ENCODE measurements around the gene UPP1. TPM values are rescaled to one million over a fixed set of nuclear protein-coding genes. Genes with fewer than 3 reads are reported as not detected.

Gene UPP1
- total RNA-seq (2014; rRNA removed; shearing (Covaris generic)) (7.0 and 9.1 TPM in 2 replicates), total RNA-seq (2022) (1.8 and 2.1 TPM in 2 replicates), Bru-seq, nascent RNA (percentile 31 among the genes with signal in this experiment), BruChase-seq, experiment 1, labeled RNA remaining after a 6-hour chase (percentile 28 among the genes with signal in this experiment), BruChase-seq, experiment 2, labeled RNA remaining after a 2-hour chase (percentile 24 among the genes with signal in this experiment)
- long read RNA-seq, partial matches to known transcripts = 0 of 2 reads
- long read RNA-seq, other reads (novel, unspliced or antisense) = 1 of 2 reads

- H2AFZ ChIP-seq (ENCODE audit: low read length) = peak within 1 kb of the TSS; percentile 88
- no peaks in the 10 kb centered on the region for H3K36me3 ChIP-seq (ENCODE audit: insufficient read depth, low read length)
- H3K9me3 ChIP-seq (ENCODE audit: low read length) = no peaks in the 10 kb centered on the region
- no TSS peak for BruUV-seq (replicated peaks)
- H3K4me1 ChIP-seq (ENCODE audit: insufficient read depth, low read length, poor library complexity, severe bottlenecking) = peaks cover 31% of the 10 kb centered on the region
- peak within 1 kb of the TSS; percentile 96 for H3K4me2 ChIP-seq (ENCODE audit: low read length)
- no peaks in the 10 kb centered on the region for H4K20me1 ChIP-seq (ENCODE audit: insufficient read depth, low read length)
- intact Hi-C loops (cut with micrococcal nuclease; ENCODE audit: unreplicated experiment) = no loop called here
- H3K9me2 ChIP-seq (ENCODE audit: insufficient read depth, low read length) = no peaks in the 10 kb centered on the region
- no peaks in the 10 kb centered on the region for H3K79me2 ChIP-seq (ENCODE audit: insufficient read depth, low read depth, low read length)
- TF ChIP-seq CTCF (conservative IDR thresholded peaks at IDR 0.05; ENCODE audit: low read length) (no peak), EZH2phosphoT487 (IDR thresholded peaks at IDR 0.05; ENCODE audit: borderline replicate concordance, low read depth, low read length) (no peak)
- peak within 1 kb of the TSS; percentile 70 for H3K4me3 ChIP-seq (ENCODE audit: low read depth, low read length, poor library complexity, severe bottlenecking)
- POLR2A ChIA-PET = no interaction called here
- peak within 1 kb of the TSS; percentile 24 for H3K27ac ChIP-seq (ENCODE audit: low read depth, low read length, poor library complexity, severe bottlenecking)
- peak; percentile 76 for DNase-seq (ENCODE audit: low spot score)
- CTCF ChIA-PET (ENCODE audit: unreplicated experiment) = no interaction called here
Measured at GRCh38 chr7:48089046-48090003, at the start of gene UPP1. Gene UPP1, plus strand, starts transcription at chr7:48089265. Its CDS starts 5,519 bp downstream, at chr7:48094784.

- no peak overlapping the region for H3K4me3 ChIP-seq (ENCODE audit: low read depth, low read length, poor library complexity, severe bottlenecking)
- ChIA-PET POLR2A (interaction anchor here (0.6 to 1.3 kb wide), 4 partner anchors 8 to 74 kb away, joined by 3 to 4 read pairs (median 3); no protein-coding TSS in a partner anchor), CTCF (ENCODE audit: unreplicated experiment) (no interaction called here)
- intact Hi-C loops (cut with micrococcal nuclease; ENCODE audit: unreplicated experiment) = no loop called here
- no peak overlapping the region for H3K4me2 ChIP-seq (ENCODE audit: low read length)
- H2AFZ ChIP-seq (ENCODE audit: low read length) = no peak overlapping the region
- no peak for DNase-seq (ENCODE audit: low spot score)
- no peaks in the 10 kb centered on the region for H3K79me2 ChIP-seq (ENCODE audit: insufficient read depth, low read depth, low read length)
- no peak for TF ChIP-seq CTCF (conservative IDR thresholded peaks at IDR 0.05; ENCODE audit: low read length)
- no peak for TF ChIP-seq EZH2phosphoT487 (IDR thresholded peaks at IDR 0.05; ENCODE audit: borderline replicate concordance, low read depth, low read length)
- no peaks in the 10 kb centered on the region for H3K9me2 ChIP-seq (ENCODE audit: insufficient read depth, low read length)
- H3K36me3 ChIP-seq (ENCODE audit: insufficient read depth, low read length) = no peaks in the 10 kb centered on the region
- BruUV-seq (replicated peaks) = no TSS peak
- H3K27ac ChIP-seq (ENCODE audit: low read depth, low read length, poor library complexity, severe bottlenecking) = no peak overlapping the region
- no peaks in the 10 kb centered on the region for H4K20me1 ChIP-seq (ENCODE audit: insufficient read depth, low read length)
- H3K9me3 ChIP-seq (ENCODE audit: low read length) = no peaks in the 10 kb centered on the region
- no peaks in the 10 kb centered on the region for H3K4me1 ChIP-seq (ENCODE audit: insufficient read depth, low read length, poor library complexity, severe bottlenecking)
Measured at GRCh38 chr7:48040944-48041652, 48.0 kb upstream of the UPP1 start.
